HG03039 (cell line): ENCODE data around the gene BLVRB.
A peak's percentile ranks its signal among the peaks of the same experiment; 100 is the strongest.
"Not testable (repeated sequence)": the region's sequence is repeated elsewhere in the genome, so short reads cannot be mapped to it uniquely, and the experiment has no call there.

Experiments
- ATAC-seq: cut with Tn5 transposase; IDR thresholded peaks from one replicate; pipeline ENCODE4 v1.9.1; 2021; ENCODE audit warnings: mild to moderate bottlenecking, moderate library complexity; ENCODE audit not compliant: unreplicated experiment

BLVRB gene

GRCh38 chr19:40465557-40466218 is at the start of gene BLVRB:
TSS of gene BLVRB (minus strand) at chr19:40465745. CDS start at chr19:40465688, 57 bp downstream.
- peak; percentile 77 for ATAC-seq

- ATAC-seq: no peak
Measured at GRCh38 chr19:40513741-40514315, 48.3 kb upstream of the BLVRB start.

- no peak for ATAC-seq
Measured at GRCh38 chr19:40513345-40513678, 47.8 kb upstream of the BLVRB start.

- ATAC-seq: no peak
Measured at GRCh38 chr19:40512473-40513344, 47.2 kb upstream of the BLVRB start.

- ATAC-seq: no peak
Measured at GRCh38 chr19:40512110-40512472, 46.5 kb upstream of the BLVRB start.

- ATAC-seq: no peak
Measured at GRCh38 chr19:40511487-40511886, 45.9 kb upstream of the BLVRB start.

GRCh38 chr19:40510526-40511115 is 45.1 kb upstream of the BLVRB start:
- no peak for ATAC-seq

GRCh38 chr19:40508739-40509260 is 43.3 kb upstream of the BLVRB start:
- no peak for ATAC-seq

GRCh38 chr19:40507892-40508291 is 42.3 kb upstream of the BLVRB start:
- ATAC-seq: no peak

GRCh38 chr19:40506099-40506498 is 40.6 kb upstream of the BLVRB start:
- ATAC-seq: no peak

- no peak for ATAC-seq
Measured at GRCh38 chr19:40503320-40503695, 37.8 kb upstream of the BLVRB start.

- ATAC-seq: no peak
Measured at GRCh38 chr19:40502647-40503319, 37.2 kb upstream of the BLVRB start.

GRCh38 chr19:40502081-40502480 is 36.5 kb upstream of the BLVRB start:
- no peak for ATAC-seq

- no peak for ATAC-seq
Measured at GRCh38 chr19:40501599-40501998, 36.1 kb upstream of the BLVRB start.

GRCh38 chr19:40500678-40501530 is 35.4 kb upstream of the BLVRB start:
- not testable (repeated sequence) for ATAC-seq

GRCh38 chr19:40499320-40499719 is 33.8 kb upstream of the BLVRB start:
- ATAC-seq: no peak

- ATAC-seq: no peak
Measured at GRCh38 chr19:40497214-40497613, 31.7 kb upstream of the BLVRB start.

GRCh38 chr19:40494191-40494838 is 28.8 kb upstream of the BLVRB start:
- ATAC-seq: no peak

- ATAC-seq: no peak
Measured at GRCh38 chr19:40493778-40494177, 28.2 kb upstream of the BLVRB start.
